Omental fat pad (tissue), 4 donors: ENCODE data around the gene ZNF526. TPM values are rescaled to one million over a fixed set of nuclear protein-coding genes. Genes with fewer than 3 reads are reported as not detected.

Experiments
- ATAC-seq: fragments of 150-250 bp; one replicate; pipeline ENCODE4 v1.9.1; 2016; ENCODE audit warnings: mild to moderate bottlenecking, moderate library complexity; ENCODE audit not compliant: low FRiP score
- DNase-seq: peaks from one replicate; pipeline ENCODE4 v3.0.0-alpha.2; 2019; ENCODE audit warnings: low spot score
- total RNA-seq, 4 donors: library from RNA; depleted of rRNA; stranded (reverse); fragments of >200 nt; gene quantifications; one replicate each; pipeline ENCODE4 v1.1.0, GENCODE V29; 2016
- TF ChIP-seq, protein P1 (sequence below), 3 donors: fragments of 450-650 bp; IDR thresholded peaks; one replicate each; pipeline ENCODE4 v1.5.1; 2016 to 2017; ENCODE audit warnings: antibody characterized with exemption in 3 of 3, mild to moderate bottlenecking in 3 of 3, moderate library complexity in 2 of 3

Gene ZNF526
- total RNA-seq, 4 donors from 2014 or later: 3.2 to 7.6 (median 5.7) TPM

DNA sequence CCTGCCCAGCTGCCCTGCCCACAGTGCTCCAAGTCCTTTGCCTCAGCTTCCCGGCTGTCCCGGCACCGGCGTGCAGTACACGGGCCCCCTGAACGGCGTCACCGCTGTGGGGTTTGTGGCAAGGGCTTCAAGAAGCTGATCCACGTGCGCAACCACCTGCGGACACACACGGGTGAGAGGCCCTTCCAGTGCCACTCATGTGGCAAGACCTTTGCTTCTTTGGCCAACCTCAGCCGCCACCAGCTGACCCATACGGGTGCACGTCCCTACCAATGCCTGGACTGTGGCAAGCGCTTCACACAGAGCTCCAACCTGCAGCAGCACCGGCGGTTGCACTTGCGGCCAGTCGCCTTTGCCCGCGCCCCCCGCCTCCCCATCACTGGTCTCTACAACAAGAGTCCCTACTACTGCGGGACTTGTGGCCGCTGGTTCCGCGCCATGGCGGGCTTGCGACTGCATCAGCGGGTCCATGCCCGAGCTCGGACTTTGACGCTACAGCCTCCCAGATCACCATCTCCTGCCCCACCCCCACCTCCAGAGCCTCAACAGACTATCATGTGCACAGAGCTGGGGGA, 5.7 kb downstream of the ZNF526 start:
- ATAC-seq: no peak
- TF ChIP-seq, protein P1, sequence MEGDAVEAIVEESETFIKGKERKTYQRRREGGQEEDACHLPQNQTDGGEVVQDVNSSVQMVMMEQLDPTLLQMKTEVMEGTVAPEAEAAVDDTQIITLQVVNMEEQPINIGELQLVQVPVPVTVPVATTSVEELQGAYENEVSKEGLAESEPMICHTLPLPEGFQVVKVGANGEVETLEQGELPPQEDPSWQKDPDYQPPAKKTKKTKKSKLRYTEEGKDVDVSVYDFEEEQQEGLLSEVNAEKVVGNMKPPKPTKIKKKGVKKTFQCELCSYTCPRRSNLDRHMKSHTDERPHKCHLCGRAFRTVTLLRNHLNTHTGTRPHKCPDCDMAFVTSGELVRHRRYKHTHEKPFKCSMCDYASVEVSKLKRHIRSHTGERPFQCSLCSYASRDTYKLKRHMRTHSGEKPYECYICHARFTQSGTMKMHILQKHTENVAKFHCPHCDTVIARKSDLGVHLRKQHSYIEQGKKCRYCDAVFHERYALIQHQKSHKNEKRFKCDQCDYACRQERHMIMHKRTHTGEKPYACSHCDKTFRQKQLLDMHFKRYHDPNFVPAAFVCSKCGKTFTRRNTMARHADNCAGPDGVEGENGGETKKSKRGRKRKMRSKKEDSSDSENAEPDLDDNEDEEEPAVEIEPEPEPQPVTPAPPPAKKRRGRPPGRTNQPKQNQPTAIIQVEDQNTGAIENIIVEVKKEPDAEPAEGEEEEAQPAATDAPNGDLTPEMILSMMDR (IDR thresholded peaks at IDR 0.05): no peak
- DNase-seq: no peak

DNA sequence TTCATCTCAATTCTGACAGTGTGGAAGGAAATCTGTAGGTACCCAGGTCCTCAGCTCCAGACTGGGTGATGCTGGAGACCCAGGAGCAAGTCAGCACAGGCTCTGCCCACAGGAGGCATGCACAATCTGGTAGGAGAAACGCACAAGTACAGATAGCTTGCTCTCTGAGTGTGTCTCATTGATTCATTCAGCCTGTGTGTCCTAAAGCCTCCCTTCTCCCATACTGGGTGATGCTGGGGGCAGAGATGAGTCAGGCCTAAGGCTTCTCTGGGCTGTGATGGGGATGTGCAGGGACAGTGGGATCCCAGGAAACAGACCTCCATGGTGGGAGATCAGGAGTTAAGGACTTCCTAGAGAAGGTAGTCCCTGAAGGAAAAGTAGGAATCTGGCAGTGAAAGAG, 6.8 kb downstream of the ZNF526 start:
- DNase-seq: no peak
- no peak for ATAC-seq
- TF ChIP-seq, protein P1 (IDR thresholded peaks at IDR 0.05): no peak

DNA sequence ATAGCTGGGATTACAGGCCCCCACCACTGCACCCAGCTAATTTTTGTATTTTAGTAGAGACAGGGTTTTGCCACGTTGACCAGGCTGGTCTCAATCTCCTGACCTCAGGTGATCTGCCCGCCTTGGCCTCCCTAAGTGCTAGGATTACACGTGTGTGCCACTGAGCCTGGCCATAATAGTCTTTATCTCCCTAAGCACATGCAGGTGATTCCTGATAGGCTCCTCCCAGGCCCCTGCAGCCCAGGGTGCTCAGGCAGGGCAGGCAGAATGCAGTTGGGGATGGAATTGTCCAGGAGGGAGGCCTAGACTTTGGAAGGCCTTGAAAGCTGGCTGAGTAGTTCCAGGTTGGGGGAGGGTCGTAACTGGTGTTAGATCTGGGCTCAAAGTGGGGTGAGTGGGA, 8.5 kb downstream of the ZNF526 start:
- ATAC-seq (no peak), DNase-seq (no peak)
- TF ChIP-seq, protein P1 (IDR thresholded peaks at IDR 0.05): no peak

DNA sequence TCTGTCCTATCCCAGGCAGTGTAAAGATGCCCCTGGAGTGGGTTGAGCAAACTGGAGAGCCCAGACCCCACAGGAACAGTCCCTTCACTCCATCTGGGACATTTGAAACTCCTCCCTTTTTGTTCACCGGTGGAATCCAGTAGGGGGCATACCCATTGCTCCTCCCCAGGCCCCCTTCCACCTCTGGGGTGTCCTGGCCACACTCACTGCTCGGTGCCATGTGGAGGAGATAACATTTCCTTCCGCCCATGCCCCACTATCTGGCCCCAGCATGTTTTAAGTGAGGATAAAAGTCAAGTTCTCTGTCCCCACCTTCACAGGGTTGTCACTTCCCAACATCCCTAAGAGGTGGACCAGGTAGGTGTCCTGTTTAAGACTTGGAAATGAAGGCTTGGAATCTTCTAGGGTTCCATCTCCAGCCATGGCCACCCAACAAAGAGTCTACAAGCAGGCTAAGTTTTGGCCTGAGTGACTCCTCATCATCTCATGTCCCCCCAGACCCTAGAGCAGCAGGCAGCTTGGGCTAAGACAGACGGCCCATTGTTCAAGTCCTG, 9.3 kb downstream of the ZNF526 start:
- DNase-seq: no peak
- ATAC-seq: no peak
- TF ChIP-seq, protein P1 (IDR thresholded peaks at IDR 0.05): no peak

DNA sequence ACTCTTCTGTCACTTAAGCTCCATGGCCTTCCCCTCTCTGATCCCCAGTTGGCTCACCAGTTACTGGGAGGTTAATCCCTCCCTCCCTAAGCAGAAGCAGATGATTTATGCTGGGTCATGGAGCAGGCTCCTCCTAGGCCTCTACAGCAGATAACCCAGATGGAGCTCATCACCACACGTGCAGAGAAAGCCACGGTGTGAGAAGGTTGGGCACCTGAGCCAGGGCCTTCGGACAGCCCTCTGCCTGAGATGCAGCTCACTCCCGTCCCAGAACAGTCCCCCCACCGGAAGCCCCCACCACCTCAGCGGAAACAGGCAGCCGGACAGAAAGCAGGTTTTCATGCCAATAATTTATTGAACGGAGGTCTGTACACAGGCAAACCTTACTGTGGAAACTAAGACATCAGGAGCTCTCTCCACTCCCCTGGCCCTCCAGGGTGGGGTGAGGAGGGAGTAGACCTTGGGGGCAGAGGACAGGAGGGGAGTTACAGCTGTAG, 9.8 kb downstream of the ZNF526 start:
- TF ChIP-seq, protein P1 (IDR thresholded peaks at IDR 0.05): no peak
- DNase-seq (no peak), ATAC-seq (no peak)

DNA sequence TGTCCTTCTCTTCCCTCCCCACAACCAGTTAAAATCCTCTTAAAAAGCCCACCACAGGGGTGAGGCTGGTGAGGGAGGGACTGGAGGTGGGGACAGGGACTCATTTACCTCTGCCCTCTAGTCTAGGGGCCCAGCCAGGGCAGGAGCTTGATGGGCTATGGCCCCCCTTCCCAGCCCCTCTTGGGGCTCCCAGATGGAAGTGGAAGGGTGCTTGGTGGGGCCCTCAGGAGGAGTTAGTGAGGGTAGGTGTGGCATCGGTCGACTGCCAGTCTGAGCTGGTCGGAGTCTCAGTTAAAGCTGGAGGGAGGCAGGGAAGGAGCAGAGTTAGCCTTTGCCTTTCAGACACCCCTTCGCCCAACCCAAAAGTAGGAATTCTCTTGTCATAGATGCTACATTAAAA, 10.5 kb downstream of the ZNF526 start:
- no peak for ATAC-seq
- no peak for DNase-seq
- TF ChIP-seq, protein P1 (IDR thresholded peaks at IDR 0.05): no peak

DNA sequence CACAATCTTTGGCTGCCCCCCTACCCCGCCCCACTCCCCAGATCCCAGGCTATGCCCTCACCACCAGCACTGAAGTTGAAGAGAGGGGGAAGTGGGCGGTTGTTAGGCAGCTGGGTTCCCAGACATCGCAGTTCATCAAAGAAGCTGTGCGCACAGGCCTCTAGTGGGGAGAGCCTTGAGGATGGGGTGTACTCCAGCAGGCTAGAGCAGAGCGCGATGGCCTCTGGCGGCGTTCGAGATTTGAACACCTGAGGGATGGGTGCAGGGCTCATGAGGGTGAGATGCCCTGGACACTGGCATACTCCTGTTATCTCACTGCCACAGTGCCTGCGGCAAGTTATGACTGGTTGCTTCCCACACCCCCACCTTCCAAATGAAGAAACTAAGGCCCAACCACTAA, 12.3 kb downstream of the ZNF526 start:
- no peak for DNase-seq
- TF ChIP-seq, protein P1 (IDR thresholded peaks at IDR 0.05): no peak
- ATAC-seq: no peak
